Measurements from ENCODE around the gene SSBP3. TPM values are rescaled to one million over a fixed set of nuclear protein-coding genes. Genes with fewer than 3 reads are reported as not detected.

The SSBP3 gene
- total and polyA plus RNA-seq, 2 of the 13 experiments (the other 11 are each of a cell fraction or from before 2014, with no cell fraction given) = 8.5 to 17.6 TPM

DNA sequence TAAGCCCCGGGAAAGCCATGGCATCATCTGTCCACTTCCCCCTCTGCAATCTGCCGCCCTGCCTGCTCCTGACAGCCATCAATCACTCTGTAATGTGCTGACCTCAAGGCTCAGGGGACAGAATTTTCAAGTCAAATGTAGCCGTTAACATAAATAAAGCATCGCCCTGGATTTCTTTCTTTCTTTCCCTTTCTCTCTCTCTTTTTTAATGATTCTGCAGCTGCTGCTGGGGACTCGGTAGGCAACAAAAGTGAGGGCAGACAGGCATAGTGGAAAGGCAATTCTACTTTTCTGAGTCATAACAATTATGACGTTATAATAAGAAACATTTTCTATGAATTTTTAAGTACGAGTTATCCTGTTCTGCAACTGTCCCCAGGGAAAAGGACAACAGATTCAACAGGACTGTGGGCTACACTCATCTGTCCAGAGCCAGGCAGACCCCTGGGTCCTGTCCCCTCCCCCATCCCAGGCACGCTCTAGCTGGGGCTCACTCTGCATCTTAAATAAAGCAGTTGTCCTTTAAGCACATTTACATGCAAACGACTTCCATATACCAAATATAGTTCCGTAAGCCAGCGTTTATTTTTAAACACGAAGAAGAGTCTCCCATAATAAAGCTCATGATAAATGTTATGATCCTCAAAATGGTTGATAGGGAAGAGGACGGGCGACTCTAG is 78.7 kb downstream of the SSBP3 start (continued):
- TF ChIP-seq, protein P1, sequence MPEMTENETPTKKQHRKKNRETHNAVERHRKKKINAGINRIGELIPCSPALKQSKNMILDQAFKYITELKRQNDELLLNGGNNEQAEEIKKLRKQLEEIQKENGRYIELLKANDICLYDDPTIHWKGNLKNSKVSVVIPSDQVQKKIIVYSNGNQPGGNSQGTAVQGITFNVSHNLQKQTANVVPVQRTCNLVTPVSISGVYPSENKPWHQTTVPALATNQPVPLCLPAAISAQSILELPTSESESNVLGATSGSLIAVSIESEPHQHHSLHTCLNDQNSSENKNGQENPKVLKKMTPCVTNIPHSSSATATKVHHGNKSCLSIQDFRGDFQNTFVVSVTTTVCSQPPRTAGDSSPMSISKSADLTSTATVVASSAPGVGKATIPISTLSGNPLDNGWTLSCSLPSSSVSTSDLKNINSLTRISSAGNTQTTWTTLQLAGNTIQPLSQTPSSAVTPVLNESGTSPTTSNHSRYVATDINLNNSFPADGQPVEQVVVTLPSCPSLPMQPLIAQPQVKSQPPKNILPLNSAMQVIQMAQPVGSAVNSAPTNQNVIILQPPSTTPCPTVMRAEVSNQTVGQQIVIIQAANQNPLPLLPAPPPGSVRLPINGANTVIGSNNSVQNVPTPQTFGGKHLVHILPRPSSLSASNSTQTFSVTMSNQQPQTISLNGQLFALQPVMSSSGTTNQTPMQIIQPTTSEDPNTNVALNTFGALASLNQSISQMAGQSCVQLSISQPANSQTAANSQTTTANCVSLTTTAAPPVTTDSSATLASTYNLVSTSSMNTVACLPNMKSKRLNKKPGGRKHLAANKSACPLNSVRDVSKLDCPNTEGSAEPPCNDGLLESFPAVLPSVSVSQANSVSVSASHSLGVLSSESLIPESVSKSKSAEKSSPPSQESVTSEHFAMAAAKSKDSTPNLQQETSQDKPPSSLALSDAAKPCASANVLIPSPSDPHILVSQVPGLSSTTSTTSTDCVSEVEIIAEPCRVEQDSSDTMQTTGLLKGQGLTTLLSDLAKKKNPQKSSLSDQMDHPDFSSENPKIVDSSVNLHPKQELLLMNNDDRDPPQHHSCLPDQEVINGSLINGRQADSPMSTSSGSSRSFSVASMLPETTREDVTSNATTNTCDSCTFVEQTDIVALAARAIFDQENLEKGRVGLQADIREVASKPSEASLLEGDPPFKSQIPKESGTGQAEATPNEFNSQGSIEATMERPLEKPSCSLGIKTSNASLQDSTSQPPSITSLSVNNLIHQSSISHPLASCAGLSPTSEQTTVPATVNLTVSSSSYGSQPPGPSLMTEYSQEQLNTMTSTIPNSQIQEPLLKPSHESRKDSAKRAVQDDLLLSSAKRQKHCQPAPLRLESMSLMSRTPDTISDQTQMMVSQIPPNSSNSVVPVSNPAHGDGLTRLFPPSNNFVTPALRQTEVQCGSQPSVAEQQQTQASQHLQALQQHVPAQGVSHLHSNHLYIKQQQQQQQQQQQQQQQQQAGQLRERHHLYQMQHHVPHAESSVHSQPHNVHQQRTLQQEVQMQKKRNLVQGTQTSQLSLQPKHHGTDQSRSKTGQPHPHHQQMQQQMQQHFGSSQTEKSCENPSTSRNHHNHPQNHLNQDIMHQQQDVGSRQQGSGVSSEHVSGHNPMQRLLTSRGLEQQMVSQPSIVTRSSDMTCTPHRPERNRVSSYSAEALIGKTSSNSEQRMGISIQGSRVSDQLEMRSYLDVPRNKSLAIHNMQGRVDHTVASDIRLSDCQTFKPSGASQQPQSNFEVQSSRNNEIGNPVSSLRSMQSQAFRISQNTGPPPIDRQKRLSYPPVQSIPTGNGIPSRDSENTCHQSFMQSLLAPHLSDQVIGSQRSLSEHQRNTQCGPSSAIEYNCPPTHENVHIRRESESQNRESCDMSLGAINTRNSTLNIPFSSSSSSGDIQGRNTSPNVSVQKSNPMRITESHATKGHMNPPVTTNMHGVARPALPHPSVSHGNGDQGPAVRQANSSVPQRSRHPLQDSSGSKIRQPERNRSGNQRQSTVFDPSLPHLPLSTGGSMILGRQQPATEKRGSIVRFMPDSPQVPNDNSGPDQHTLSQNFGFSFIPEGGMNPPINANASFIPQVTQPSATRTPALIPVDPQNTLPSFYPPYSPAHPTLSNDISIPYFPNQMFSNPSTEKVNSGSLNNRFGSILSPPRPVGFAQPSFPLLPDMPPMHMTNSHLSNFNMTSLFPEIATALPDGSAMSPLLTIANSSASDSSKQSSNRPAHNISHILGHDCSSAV (CRISPR knock-in tag; IDR thresholded peaks at IDR 0.05; ENCODE audit: borderline replicate concordance) = no peak
- no peak for TF ChIP-seq CHD2 (IDR thresholded peaks at IDR 0.05; ENCODE audit: low read depth, low read length)
- TF ChIP-seq NCOR1 (IDR thresholded peaks at IDR 0.05; ENCODE audit: borderline replicate concordance, low read length) = no peak
- TF ChIP-seq MAF1 (CRISPR knock-in tag; IDR thresholded peaks at IDR 0.05; ENCODE audit: borderline replicate concordance) = no peak
